IPS-11a (cell line): Measurements from ENCODE around the gene BABAM1.

Experiments used
- H3K4me3 ChIP-seq: one replicate; pipeline ENCODE4 v1.5.1; 2013; ENCODE audit warnings: low read depth, low read length, control low read depth

Gene BABAM1

DNA sequence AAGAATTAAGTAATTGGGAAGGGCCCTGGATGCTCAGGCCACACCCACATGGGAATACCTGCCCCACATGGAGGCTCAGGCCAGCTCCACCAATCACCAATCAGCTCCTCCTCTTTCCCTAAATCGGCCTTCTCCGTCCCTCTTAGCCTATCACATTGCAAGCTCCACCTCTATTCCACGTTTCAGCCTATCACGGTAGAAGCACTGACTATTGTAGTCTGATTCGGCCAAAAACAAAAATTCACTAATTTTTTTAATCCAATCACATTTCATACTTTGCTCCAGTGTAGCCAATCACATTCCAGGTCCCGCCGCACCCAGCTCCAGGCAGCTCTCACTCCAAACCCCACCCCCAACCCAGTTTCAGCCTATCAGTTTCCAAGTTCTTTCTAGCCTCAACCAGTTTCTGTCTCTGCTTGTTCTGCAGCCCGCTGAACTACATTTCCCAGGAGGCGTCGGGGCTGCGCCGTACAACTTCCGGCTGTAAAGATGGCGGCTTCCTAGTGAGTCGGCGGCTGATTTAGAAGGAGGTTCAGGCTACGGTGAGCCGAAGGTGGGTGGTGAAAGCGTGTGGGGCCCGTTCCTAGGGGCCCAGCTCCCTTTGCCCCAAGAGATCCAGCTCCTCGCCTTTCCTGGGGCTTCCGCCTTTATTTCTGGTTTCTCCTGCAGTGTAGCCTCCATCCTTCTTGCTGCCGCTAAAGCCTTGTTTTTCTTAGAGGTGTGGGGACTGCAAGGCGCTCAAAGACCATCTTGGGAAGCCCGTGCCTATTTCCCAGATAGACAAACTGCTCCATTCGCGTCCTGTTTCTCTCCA is at the start of gene BABAM1:
Gene BABAM1, plus strand, starts transcription at position 469 of the 814 bp plus-strand sequence. CDS start 1,364 bp downstream, outside the sequence.
- H3K4me3 ChIP-seq = peak within 1 kb of the TSS; percentile 82

DNA sequence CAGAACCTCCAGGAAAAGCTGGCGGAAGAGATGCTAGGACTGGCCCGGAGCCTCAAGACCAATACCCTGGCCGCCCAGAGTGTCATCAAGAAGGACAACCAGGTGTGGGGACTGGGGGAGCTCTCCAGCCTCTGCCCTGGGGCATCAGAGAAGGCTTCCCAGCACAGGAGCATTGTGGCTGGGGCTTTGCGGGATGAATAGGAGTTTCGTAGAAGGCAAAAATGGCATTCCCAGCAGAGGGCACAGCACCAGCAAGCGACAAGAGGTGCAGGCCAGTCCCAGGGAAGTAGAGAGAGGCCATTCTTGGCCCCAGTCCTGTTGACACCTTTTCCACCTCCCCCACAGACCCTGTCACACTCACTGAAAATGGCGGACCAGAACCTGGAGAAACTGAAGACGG is 48.0 kb upstream of the BABAM1 start:
- no peak overlapping the region for H3K4me3 ChIP-seq

DNA sequence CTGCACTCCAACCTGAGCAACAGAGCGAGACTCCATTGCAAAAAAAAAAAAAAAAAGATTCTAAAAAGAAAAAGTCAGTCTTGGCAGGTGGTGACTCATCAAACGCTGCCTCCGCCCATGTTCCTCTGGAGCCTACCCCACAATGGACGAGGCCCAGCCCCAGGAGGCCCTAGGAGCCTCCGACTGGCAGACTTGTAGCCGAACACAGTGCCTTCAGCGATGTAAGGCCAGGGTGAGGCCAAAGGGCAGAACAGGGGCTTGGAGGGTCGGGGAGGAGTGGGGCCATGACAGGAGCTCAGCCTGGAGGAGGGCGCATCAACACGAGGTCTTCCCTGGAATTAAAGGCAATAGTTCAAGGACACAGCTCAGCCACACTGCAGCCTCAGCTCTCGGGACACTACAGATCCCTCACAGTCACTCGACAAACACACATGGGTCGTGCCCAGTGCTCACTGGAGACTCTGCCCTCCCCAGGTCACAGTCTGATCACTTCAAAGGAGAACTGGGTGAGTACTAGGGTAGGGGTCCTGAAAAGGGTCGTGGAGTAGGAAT is 47.0 kb upstream of the BABAM1 start:
- no peak overlapping the region for H3K4me3 ChIP-seq

DNA sequence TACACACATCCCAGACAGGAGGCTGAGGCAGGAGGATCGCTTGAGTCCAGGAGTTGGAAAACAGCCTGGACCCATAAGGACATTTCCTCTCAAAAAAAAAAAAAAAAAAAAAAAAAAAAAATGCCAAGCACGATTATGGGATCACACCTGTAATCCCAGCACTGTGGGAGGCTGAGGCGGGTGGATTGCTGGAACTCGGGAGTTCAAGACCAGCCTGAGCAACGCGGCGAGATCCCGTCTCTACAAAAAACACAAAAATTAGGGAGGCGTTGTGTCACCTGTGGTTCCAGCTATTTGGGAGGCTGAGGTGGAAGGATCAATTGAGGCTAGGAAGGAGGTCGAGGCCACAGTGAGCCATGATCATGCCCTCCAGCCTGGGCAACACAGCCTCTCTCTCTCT is 42.2 kb upstream of the BABAM1 start:
- no peak overlapping the region for H3K4me3 ChIP-seq

DNA sequence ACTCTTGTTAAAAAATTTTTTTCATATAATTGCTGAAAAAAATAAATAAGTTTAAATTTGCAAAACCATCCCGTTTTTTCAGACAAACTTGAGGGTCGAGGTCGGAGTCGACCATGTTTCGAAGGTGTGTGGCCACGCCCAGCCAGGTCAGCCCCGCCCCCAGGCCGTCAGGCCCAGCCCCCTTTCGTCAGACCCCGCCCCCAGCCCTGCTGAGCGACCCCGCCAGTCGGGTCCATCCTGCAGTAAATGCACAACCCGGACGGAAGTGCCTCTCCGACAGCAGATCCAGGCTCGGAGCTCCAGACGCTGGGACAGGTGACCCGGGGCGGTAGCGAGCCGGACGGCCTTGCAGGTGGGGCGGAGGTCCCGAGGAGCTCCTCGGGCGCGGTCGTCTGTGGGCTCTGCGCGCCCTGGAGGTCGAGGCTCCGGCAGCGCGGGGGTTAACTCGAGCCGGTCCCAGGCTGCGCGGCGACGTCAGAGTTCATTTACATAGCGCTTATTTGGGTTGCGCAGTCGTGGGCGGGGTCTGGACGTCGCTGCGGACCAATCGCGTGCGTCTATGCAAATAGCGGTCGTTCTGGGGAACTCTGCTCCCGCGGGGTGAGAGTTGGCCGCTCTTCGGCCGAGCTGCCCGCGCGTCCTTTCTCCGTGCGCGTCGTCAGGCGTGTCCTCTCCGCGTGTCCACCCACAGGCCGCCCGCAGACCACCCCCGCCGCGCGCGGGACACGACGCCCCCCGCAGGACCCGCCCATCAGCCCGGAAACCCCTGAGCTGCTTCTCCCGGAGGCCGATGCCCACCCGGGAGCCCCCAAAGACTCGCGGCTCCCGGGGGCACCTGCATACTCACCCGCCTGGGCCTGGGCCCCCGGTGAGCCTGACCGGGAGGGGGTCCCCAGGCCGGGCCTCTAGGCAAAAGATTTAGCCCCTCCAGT is 41.0 kb upstream of the BABAM1 start, which contains the start of gene OCEL1:
Gene OCEL1, plus strand, starts transcription at position 225 of the 932 bp plus-strand sequence. Its CDS starts 22 bp downstream, at position 247.
- peak within 1 kb of the TSS; percentile 47 for H3K4me3 ChIP-seq

DNA sequence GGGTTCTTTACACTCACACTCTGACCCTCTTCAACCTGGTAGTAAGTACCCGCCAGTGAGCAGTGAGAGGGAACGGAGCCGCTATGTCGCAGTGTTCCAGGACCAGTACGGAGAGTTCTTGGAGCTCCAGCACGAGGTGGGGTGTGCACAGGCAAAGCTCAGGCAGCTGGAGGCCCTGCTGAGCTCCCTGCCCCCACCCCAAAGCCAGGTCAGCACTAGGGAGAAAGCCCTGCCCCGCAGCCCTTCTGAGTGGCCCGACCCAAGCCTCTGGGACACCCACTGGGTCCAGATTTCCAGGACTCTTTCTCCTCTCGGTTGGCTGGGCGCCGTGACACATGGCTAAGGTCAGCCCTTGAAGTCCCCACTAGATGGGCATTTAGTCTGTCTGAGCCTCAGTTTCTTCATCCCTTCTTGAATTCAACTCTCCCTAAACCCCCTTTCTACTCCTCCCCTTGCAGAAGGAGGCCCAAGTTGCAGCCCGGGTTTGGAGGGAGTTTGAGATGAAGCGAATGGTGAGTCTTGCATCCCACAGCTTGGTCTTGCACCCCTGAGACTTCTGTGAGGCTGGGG is 39.4 kb upstream of the BABAM1 start:
- H3K4me3 ChIP-seq = no peak overlapping the region

DNA sequence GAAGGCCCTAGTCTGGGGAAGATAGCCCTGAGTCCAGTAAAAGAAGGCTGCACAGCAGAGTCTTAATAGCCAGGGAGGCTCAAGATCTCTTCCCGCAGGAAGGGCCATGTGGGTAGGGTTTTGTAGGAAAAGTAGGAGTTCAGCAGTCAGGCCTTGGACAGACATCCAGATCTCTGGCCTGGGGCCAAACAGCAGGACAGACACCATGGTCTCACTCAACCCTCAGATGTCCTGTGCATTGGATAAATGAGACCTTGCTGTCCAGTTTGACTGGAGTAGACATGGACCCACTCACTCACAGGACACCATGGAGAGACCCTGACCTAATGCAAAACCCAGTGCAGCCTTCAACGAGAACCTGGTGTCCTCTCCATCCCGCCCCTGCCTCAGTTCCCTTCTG is 37.4 kb upstream of the BABAM1 start:
- H3K4me3 ChIP-seq = no peak overlapping the region

DNA sequence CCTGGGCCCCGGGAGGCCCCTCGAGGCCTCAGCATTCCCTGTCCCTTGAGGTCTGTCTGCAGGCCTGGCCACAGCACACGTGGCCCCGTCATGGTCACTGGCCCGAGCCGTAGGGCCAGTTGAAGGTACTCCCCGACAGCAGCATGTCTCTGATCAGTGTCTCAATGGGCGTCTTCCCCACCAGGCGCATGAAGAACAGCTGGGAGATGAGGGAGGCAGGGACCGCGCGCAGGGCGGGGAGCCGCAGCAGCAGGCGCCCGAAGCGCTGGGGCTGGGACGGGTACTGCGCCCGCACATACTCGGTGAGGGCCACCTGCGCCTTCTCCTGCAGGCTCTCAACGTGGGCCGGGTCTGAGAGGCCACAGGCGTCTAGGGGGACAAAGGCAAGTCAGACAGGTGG is 35.0 kb upstream of the BABAM1 start:
- H3K4me3 ChIP-seq = no peak overlapping the region

DNA sequence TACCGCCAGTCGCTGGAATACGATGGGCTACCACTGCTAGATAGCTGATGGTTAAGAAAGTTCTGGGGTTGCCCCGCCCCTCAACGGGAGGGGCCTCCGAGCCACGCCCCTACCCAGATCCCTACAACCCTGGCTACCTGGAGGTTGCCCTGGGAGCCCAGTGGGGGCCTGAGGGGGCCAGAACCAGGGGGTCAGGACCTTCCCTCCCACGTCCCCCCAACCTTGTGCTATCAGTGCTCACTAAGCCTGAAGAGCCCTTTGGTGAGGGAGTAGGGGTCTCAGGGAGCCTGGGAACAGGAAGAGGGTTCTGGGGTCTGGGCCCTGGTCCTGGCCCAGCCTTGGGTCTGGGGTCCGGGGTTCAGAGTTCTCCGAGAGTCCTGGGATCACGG is 32.3 kb upstream of the BABAM1 start:
- peak overlapping the region; percentile 74 for H3K4me3 ChIP-seq

DNA sequence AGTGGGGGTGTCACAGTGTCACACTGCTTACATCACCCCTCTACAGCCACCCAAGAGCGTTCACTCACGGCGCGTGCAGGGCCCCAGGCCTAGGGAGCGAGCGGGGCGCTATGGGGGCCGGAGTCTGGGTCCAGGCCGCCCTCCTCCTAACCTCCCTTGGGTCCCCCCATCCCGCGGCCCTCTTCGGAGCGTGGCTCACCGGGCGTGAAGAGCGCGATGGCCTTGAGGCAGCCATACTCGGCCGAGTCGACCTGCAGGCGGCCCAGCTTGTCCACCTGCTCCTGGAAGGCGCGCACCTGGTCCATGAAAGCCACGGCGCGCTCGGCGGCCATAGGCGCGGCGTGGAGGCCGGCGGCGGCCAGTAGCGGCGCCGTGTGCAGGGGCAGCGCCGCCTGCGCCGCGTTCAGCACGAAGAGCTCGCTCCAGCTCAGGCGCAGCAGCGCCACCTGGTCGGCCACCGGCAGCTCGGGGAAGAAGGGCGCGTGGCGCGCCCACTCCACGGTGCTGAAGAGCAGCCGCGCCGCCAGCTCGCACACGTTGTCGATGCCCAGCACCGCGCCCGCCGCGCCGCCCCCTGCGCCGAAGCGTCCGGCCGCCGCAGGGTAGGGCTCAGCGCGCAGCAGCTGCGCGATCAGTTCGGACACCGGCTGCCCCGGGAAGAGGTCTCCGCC is 31.8 kb upstream of the BABAM1 start:
- peak overlapping the region; percentile 74 for H3K4me3 ChIP-seq

DNA sequence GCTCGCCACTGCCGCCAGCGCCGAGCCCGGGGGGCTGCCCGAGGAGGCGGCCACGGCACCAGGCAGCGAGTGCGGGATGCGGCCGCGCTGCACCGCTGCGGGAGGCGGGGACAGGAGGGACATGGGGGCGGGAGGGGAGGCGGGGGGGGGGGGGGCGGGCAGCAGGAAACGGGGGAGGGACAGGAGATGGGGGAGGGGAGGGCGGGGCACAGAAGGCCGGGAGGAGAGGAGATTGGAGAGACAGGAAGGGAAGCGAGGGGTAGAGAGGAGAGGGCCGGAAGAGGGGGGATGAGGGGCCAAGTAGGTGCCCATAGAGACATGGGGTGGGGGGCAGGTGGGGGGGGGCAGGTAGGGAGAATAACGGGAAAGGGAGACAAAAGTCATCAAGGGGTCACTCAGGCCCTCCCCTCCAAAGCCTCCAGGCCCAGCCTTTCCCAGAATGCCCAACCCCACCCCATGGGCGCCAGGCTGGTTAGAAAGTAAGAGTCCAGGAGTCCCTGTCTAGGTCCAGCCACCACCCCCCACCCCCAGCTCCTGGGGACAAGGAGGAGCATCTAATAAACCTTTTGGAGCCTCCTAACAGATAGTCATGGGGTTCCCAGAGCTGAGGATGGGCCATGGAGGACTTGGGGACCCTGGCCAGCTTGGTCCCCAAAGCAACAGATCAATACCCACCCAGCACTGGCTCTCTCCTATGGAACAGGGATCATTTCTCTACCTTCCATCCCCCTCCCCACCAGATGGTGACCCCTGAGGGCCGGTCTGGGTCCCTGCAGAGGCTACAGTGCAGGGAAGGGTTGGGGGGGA is 31.1 kb upstream of the BABAM1 start:
- H3K4me3 ChIP-seq = peak overlapping the region; percentile 74

DNA sequence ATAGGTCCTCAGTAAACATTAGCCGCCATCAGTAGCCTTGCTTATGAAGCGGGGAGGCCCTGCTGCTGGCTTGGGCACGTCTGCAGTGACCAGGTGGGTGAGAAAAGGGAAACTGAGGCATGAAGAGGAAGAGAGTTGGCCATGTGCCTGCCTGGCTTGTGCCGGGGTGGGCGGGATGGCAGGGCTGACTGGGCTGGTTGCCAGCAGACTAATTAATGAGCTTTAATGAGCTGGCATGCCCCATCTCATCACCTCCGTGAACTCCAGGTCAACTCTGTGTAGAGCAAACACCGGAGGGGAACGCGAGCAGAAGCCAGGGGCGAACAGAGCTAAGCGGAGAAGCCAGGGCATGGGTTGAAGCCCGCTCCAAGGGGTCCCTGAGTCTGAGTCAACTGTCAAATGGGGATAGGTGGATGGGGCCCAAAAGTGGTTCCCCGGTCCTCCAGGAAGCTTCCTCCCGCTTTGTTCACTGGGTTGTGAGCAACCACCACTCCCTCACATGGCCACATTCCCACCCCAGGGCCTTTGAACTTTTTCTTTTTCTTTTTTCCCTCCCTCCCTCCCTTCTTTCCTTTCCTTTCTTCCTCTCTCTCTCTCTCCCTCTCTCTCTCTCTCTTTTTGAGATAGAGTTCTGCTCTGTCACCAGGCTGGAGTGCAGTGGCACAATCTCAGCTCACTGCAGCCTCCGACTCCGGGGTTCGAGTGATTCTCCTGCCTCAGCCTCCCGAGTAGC is 30.3 kb upstream of the BABAM1 start:
- no peak overlapping the region for H3K4me3 ChIP-seq

DNA sequence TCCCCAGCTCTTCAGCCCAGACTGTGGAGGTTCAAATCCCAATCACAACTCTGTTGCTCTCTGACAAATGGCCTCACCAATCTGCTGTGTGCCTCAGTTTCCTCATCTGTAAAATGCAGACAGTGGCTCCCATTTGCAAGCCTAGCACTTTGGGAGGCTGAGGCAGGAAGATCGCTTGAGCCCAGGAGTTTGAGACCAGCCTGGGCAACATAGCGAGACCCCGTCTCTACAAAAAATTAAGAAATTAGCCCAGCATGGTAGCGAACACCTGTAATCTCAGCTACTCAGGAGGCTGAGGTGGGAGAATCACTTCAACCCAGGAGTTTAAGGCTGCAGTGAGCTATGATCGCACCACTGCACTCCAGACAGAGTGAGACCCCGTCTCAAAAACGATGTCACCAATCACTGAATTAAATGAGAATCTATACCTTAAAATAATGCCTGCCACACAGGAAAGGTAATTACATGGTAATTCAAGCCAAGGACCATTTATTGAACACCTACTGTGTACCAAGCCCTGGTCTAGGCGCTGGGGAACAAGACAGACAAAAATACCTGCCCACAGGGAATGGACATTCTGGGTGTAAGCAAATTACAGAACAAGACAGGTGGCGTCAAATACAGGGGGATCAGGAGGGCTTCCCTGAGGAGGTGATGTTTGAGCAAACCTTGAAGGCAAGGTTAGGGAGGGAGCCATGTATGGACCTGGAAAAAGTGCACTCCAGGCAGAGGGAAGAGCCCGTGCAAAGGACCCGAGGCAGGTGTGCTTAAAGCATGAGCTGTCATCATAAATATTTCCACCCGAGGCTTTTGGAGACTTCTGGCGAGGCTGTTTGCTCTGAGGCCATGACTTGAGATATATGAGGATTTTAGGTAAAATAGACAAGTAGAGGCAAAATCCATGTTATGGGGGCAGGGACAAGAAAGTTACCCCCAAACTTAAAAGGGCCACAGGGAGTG is 29.2 kb upstream of the BABAM1 start:
- no peak overlapping the region for H3K4me3 ChIP-seq

DNA sequence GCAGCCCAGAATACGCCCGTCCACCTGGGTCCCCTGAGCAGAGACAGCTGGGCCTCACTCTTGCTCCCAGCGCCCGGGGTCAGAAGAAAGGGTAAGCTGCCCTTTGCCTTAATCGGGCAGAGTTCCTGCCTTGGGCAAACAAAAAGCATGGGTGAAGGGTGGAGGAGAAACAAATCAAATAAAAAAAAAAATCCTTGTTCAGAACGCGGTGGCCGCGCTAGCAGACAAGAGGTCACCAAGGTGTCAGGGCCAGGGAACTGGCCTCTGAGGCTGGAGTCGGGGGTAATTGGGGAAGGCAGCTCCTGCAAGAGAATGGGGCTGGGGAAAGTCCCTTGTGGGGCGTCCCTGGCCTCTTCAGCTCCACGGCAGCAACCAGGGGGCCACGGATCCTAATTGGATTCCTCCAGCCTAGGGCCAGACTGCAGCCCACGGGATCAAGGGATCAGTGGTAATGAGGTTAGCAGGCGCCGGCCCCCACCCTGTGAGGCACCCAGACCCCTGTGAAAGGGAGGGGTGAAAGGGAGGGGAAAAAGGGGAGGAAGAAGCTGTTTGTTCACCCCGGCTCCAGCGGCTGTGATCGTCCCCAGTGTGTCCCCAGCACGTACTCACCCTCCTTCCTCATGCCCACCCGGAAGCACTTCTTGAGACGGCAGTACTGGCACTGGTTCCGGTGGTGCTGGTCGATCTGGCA is 27.0 kb upstream of the BABAM1 start:
- no peak overlapping the region for H3K4me3 ChIP-seq

DNA sequence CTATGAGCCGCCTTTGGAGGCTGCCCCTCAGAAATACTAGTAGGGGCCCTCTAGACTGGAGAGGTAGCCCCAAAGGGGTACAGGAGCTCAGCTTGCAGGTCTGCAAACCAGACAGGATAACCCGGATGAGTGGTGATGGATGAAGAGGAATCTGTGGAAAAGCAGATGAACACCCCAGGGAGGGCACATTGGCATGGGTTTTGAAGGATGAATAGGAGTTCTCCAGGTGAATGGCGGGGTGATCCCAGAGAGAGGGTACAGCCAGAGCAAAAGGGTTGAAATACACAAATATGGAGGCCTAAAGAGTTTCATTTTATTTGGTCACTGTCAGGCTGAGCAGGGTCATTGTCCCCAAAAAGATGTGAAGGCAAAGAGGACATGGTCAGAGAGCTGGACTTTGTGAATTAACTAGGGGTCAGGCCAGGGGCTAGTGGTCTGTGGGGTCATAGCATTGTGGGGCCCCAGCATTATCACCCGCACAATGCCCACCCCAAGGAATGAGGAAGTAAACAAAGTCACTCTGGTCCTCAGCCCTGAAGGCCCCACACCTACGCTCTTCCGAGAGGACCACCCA is 26.3 kb upstream of the BABAM1 start:
- H3K4me3 ChIP-seq = no peak overlapping the region

DNA sequence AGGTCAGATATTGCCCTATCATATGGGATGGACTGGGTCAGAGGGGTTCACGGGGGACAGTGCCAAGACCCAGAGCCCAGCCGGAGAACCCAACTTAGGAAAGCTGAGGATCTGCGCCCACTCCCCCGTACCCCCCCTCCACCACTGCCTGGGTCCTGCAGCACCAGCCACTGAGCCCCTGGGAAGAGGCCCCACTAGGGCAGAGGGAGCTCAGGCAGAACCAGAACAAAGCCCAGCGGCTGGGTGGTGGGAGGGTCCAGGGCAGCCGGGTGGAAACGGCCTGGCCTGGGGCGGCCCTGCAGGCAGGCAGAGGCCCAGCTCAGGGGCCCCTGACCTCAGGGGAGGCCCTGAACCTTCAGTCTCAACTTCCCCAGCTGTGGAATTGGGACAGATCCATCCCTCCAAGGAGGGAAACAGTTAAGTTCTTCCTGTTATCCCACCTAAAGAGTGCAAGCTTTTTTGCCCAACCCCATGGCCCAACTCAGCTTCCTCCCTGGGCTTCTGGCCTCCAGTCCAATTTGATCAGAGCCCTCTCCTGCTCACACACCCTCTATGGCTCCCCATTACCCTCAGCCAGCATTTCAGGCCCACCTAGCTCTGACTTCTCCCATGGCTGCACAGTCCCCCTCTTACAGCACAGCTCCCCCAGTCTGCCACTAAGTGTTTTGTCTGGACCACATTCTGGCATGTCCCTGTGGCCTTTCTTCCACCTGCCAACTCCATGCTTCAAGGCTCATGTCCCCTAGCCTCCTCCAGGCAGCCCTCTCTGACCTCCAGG is 24.6 kb upstream of the BABAM1 start:
- no peak overlapping the region for H3K4me3 ChIP-seq
